ENCODE measurements around the gene CFAP65. TPM values are rescaled to one million over a fixed set of nuclear protein-coding genes. Genes with fewer than 3 reads are reported as not detected.

CFAP65 gene
- total RNA-seq, 1 donor from 2014 or later = not detected

- H3K4me3 Mint-ChIP-seq (ENCODE audit: unreplicated experiment) = no peak overlapping the region
- no peak overlapping the region for H3K27ac Mint-ChIP-seq (ENCODE audit: unreplicated experiment)
Observed at GRCh38 chr2:219072741-219073250, 31.5 kb upstream of the CFAP65 start.

GRCh38 chr2:219071131-219071816 is 30.0 kb upstream of the CFAP65 start:
- Mint-ChIP-seq H3K4me3 (ENCODE audit: unreplicated experiment) (no peak overlapping the region), H3K4me1 (ENCODE audit: unreplicated experiment) (no peaks in the 10 kb centered on the region), H3K9me3 (ENCODE audit: unreplicated experiment) (no peaks in the 10 kb centered on the region), H3K27me3 (ENCODE audit: unreplicated experiment) (no peaks in the 10 kb centered on the region), H3K27ac (ENCODE audit: unreplicated experiment) (no peak overlapping the region), H3K36me3 (ENCODE audit: unreplicated experiment) (peaks cover 15% of the 10 kb centered on the region)
- no peak for TF ChIP-seq CTCF (IDR thresholded peaks at IDR 0.05)
- DNase-seq (ENCODE audit: extremely low spot score, unreplicated experiment) = no peak

More at GRCh38 chr2:219072741-219073250, 31.5 kb upstream of the CFAP65 start:
- no peaks in the 10 kb centered on the region for H3K4me1 Mint-ChIP-seq (ENCODE audit: unreplicated experiment)
- H3K9me3 Mint-ChIP-seq (ENCODE audit: unreplicated experiment) = no peaks in the 10 kb centered on the region
- peaks cover 22% of the 10 kb centered on the region for H3K36me3 Mint-ChIP-seq (ENCODE audit: unreplicated experiment)
- no peak for DNase-seq (ENCODE audit: extremely low spot score, unreplicated experiment)
- H3K27me3 Mint-ChIP-seq (ENCODE audit: unreplicated experiment) = no peaks in the 10 kb centered on the region
- no peak for TF ChIP-seq CTCF (IDR thresholded peaks at IDR 0.05)

GRCh38 chr2:219065484-219065883 is 24.2 kb upstream of the CFAP65 start:
- no peak for DNase-seq (ENCODE audit: extremely low spot score, unreplicated experiment)
- Mint-ChIP-seq H3K27ac (ENCODE audit: unreplicated experiment) (no peak overlapping the region), H3K4me1 (ENCODE audit: unreplicated experiment) (peaks cover 3% of the 10 kb centered on the region), H3K27me3 (ENCODE audit: unreplicated experiment) (peaks cover 33% of the 10 kb centered on the region), H3K9me3 (ENCODE audit: unreplicated experiment) (no peaks in the 10 kb centered on the region), H3K36me3 (ENCODE audit: unreplicated experiment) (no peaks in the 10 kb centered on the region), H3K4me3 (ENCODE audit: unreplicated experiment) (no peak overlapping the region)
- TF ChIP-seq CTCF (IDR thresholded peaks at IDR 0.05) = no peak

GRCh38 chr2:219062081-219062480 is 20.8 kb upstream of the CFAP65 start:
- Mint-ChIP-seq H3K9me3 (ENCODE audit: unreplicated experiment) (no peaks in the 10 kb centered on the region), H3K27ac (ENCODE audit: unreplicated experiment) (no peak overlapping the region), H3K4me3 (ENCODE audit: unreplicated experiment) (no peak overlapping the region)

More at GRCh38 chr2:219062081-219062480, 20.8 kb upstream of the CFAP65 start:
- Mint-ChIP-seq H3K4me1 (ENCODE audit: unreplicated experiment) (peaks cover 7% of the 10 kb centered on the region), H3K27me3 (ENCODE audit: unreplicated experiment) (peaks cover 52% of the 10 kb centered on the region), H3K36me3 (ENCODE audit: unreplicated experiment) (no peaks in the 10 kb centered on the region)
- DNase-seq (ENCODE audit: extremely low spot score, unreplicated experiment) = no peak
- TF ChIP-seq CTCF (IDR thresholded peaks at IDR 0.05) = no peak
